Stimulated activated naive B cell treated with anti-CD40 and anti-IgM and Interleukin-4, amounts not matched to agents 10 μg/mL and 1 μg/mL and 100 μg/mL, for 72 hours (primary cell): ENCODE measurements around the gene LCE7A.

Experiments used
- ATAC-seq, 2 donors: fragments of 150-1000 bp; cut with Tn5 transposase; replicated peaks; 2 replicates each; pipeline ENCODE4 v1.10.0; 2021; ENCODE audit warnings: moderate library complexity in 1 of 2
- DNase-seq: peaks from one replicate; pipeline ENCODE4 v3.0.0; 2021
- H3K27ac Mint-ChIP-seq: one replicate; pipeline ENCODE4 v1.8.0; 2022; ENCODE audit warnings: mild to moderate bottlenecking, mixed read lengths
- H3K27me3 Mint-ChIP-seq, 2 donors: one replicate each; pipeline ENCODE4 v1.8.0; 2022; ENCODE audit warnings: mixed read lengths in 2 of 2
- H3K36me3 Mint-ChIP-seq, 2 donors: one replicate each; pipeline ENCODE4 v1.8.0; 2022; ENCODE audit warnings: mixed read lengths in 2 of 2, mild to moderate bottlenecking in 1 of 2
- H3K4me1 Mint-ChIP-seq, 2 donors: one replicate each; pipeline ENCODE4 v1.8.0; 2022; ENCODE audit warnings: mixed read lengths in 2 of 2, mild to moderate bottlenecking in 1 of 2
- H3K4me3 Mint-ChIP-seq, 2 donors: one replicate each; pipeline ENCODE4 v1.8.0; 2022; ENCODE audit warnings: mild to moderate bottlenecking in 2 of 2, mixed read lengths in 2 of 2, moderate library complexity in 1 of 2
- H3K9me3 Mint-ChIP-seq, 2 donors: one replicate each; pipeline ENCODE4 v1.8.0; 2022; ENCODE audit warnings: mixed read lengths in 2 of 2, mild to moderate bottlenecking in 1 of 2

The LCE7A gene

DNA sequence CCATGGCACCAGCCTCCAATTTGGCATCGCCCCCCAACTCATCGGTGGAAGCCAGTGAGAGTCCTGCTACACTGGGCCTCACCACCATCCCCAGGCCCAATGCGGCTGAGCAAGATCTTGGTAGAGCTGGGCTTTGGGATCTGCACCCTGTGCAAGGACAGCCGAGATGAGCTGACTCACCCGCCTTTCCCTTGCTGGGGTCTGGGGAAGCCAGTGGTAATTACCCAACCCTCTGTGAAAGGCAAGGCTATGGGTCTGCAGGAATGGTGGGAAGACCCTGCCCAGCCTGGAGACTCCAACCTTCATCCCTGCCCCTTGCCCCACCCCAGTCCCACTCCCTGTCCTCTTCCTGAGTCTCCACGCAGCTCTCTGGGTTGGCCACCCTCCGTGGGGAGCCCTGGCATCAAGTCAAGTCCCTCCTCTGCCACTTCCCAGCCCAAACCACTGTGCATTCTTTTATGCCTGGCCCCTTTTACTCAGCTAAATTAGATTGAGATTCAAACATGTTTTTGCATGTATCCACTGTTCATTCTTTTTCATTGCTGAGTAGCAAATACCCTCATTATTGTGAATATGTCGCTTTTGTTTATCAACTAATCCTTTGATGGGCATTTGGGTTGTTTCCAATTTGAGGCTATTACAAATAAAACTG is 27.1 kb downstream of the LCE7A start:
- Mint-ChIP-seq H3K27ac (no peak overlapping the region), H3K9me3 (peaks cover 0 to 2% of the 10 kb centered on the region in 2 donors), H3K36me3 (no peaks in the 10 kb centered on the region), H3K4me3 (no peak overlapping the region), H3K27me3 (peaks cover 10 to 39% of the 10 kb centered on the region in 2 donors), H3K4me1 (peaks cover 0 to 5% of the 10 kb centered on the region in 2 donors)
- DNase-seq (no peak), ATAC-seq (no peak)

- Mint-ChIP-seq H3K4me3 (no peak overlapping the region), H3K27ac (no peak overlapping the region), H3K9me3 (peaks cover 0 to 2% of the 10 kb centered on the region in 2 donors), H3K36me3 (no peaks in the 10 kb centered on the region), H3K4me1 (peaks cover 0 to 5% of the 10 kb centered on the region in 2 donors), H3K27me3 (peaks cover 10 to 40% of the 10 kb centered on the region in 2 donors)
- ATAC-seq, result no peak
- no peak for DNase-seq
Observed at GRCh38 chr1:152888126-152888525, 28.3 kb downstream of the LCE7A start.

DNA sequence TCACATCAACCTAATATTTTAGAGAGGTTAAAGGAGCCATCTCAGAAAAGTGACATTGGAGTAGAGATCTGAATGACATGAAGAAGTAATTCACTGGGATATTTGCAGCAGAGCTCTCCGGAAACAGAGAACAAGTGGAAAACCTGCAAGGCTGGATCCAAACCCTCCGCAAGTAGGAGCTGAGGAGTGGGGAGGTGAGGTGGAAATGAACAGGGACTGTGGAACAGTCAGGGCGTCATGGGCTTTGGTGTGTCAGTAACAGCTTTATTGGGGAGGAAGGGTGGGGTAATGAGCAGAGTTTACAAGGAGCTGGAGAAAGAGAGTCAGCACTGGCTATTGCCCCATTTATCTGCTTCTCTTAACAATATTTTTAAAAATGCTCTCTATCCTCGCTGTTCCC is 39.2 kb downstream of the LCE7A start:
- Mint-ChIP-seq H3K4me1 (no peaks in the 10 kb centered on the region), H3K27ac (no peak overlapping the region), H3K4me3 (no peak overlapping the region), H3K9me3 (peaks cover 0 to 2% of the 10 kb centered on the region in 2 donors), H3K27me3 (peaks cover 41 to 42% of the 10 kb centered on the region in 2 donors), H3K36me3 (no peaks in the 10 kb centered on the region)
- no peak for ATAC-seq
- DNase-seq, result no peak

DNA sequence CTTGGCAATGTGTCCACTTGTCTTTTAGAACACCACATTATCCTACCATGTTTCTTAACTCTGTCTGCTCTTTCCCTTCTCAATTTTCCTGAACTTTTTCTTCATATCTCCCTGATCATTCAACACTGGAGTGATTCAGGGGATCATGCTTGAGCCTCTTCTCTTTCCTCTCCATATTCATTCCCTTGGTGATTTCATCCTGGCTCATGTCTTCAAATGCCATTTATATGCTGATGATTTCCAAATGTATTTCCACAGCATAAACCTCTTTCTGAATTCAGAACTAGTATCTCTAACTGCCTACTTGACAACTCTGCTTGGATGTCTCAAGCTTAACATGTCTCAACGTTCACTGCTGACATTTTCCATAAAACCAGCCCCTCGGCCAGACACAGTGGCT is 40.1 kb downstream of the LCE7A start:
- ATAC-seq, result no peak
- Mint-ChIP-seq H3K9me3 (no peaks in the 10 kb centered on the region), H3K27me3 (peaks cover 36% of the 10 kb centered on the region in 2 donors), H3K27ac (no peak overlapping the region), H3K4me1 (no peaks in the 10 kb centered on the region), H3K36me3 (no peaks in the 10 kb centered on the region), H3K4me3 (no peak overlapping the region)
- DNase-seq, result no peak

- H3K9me3 Mint-ChIP-seq, result no peaks in the 10 kb centered on the region
- DNase-seq (no peak), ATAC-seq (no peak)
- H3K4me3 Mint-ChIP-seq, result no peak overlapping the region
- H3K4me1 Mint-ChIP-seq, result no peaks in the 10 kb centered on the region
- H3K27me3 Mint-ChIP-seq, result peaks cover 40 to 46% of the 10 kb centered on the region in 2 donors
- no peak overlapping the region for H3K27ac Mint-ChIP-seq
- no peaks in the 10 kb centered on the region for H3K36me3 Mint-ChIP-seq
Observed at GRCh38 chr1:152901631-152902030, 41.8 kb downstream of the LCE7A start.

GRCh38 chr1:152902636-152903035 is 42.8 kb downstream of the LCE7A start:
- Mint-ChIP-seq H3K9me3 (no peaks in the 10 kb centered on the region), H3K4me3 (no peak overlapping the region), H3K27ac (no peak overlapping the region), H3K27me3 (peaks cover 42 to 47% of the 10 kb centered on the region in 2 donors), H3K4me1 (peaks cover 0 to under 1% of the 10 kb centered on the region in 2 donors), H3K36me3 (no peaks in the 10 kb centered on the region)
- DNase-seq (no peak), ATAC-seq (no peak)

DNA sequence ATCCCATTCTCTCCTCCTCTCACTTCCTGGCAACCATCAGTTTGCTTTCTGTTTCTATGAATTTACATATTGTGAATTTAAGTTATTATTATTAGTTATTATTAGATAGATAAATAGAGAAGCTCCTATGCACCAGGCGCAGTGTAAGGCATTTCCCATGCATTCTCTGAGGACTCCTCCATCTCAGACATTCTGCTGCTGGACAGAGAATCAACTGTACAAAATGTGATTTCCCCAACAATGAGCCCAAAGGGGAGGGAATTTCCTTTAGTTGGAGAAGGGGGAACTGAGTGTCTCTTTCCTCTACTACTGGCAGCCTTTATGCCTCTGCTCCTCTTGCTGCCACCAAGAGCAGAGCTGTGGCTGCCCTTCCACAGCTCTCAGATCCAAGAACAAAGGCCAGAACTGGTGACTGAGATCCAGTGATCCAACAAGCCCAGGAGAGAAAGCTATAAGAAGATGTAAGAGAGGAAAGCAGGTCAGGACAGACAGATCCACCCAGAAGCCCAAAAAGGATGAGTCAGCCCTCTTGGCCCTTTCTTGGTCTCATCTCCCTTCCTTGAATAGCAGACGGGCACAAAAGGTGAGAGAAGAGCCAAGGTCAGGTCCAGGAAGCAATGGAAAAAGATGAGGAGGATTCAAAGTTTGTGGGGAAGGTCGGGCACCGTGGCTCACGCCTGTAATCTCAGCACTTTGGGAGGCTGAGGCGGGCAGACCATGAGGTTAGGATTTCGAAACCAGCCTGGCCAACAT is 45.1 kb downstream of the LCE7A start:
- Mint-ChIP-seq H3K36me3 (no peaks in the 10 kb centered on the region), H3K4me3 (no peak overlapping the region), H3K9me3 (peaks cover 0 to 2% of the 10 kb centered on the region in 2 donors), H3K27me3 (peaks cover 45 to 47% of the 10 kb centered on the region in 2 donors), H3K4me1 (peaks cover 5 to 8% of the 10 kb centered on the region in 2 donors), H3K27ac (no peak overlapping the region)
- DNase-seq, result no peak
- no peak for ATAC-seq

GRCh38 chr1:152906023-152906565 is 46.3 kb downstream of the LCE7A start:
- H3K36me3 Mint-ChIP-seq, result no peaks in the 10 kb centered on the region
- peaks cover 5 to 8% of the 10 kb centered on the region in 2 donors for H3K4me1 Mint-ChIP-seq
- no peak overlapping the region for H3K4me3 Mint-ChIP-seq
- no peak for ATAC-seq
- peaks cover 43 to 44% of the 10 kb centered on the region in 2 donors for H3K27me3 Mint-ChIP-seq
- DNase-seq, result no peak
- peaks cover 0 to 5% of the 10 kb centered on the region in 2 donors for H3K9me3 Mint-ChIP-seq
- no peak overlapping the region for H3K27ac Mint-ChIP-seq

DNA sequence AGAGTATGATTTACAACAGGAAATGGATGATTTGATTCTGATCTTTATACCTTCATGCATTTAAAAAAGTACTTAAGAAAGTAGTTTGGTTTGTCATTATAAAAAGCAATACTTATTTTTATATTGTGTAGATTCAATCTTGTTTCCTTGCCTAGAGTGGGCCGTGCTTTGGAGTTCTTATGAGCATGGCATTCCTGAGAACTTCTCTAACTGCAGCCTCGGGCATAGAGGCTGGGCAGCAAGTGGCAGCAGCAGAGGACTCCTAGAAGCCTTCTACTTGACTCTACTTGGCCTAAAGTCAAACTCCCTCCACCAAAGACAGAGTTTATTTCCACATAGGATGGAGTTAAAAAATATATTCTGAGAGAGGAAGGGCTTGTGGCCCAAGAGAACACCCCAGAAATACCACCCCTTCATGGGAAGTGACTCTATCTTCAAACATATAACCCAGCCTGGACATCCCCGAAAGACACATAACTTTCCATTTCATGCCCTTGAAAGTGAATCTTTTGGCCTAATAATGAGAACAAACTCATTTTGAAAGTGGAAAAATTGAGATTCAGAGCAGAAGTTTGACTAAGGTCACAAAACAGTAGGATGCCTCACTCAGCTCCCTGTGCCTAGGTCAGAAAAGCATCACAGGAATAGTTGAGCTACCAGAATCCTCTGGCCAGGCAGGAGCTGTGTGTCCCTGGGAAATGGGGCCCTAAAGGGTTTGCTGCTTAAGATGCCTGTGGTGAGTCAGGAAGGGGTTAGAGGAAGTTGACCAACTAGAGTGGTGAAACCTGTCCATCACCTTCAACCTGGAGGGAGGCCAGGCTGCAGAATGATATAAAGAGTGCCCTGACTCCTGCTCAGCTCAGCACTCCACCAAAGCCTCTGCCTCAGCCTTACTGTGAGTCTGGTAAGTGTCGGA is 48.1 kb downstream of the LCE7A start, which contains the start of gene IVL:
Gene IVL (plus strand): TSS at position 861 of the 916 bp plus-strand sequence. CDS start 1,252 bp downstream, outside the sequence.
- no peak for DNase-seq
- H3K27me3 Mint-ChIP-seq, result peaks cover 45 to 52% of the 10 kb centered on the region in 2 donors
- H3K4me1 Mint-ChIP-seq, result peaks cover 5 to 8% of the 10 kb centered on the region in 2 donors
- no peaks in the 10 kb centered on the region for H3K36me3 Mint-ChIP-seq
- H3K9me3 Mint-ChIP-seq, result peaks cover 0 to 5% of the 10 kb centered on the region in 2 donors
- no peak within 1 kb of the TSS for H3K4me3 Mint-ChIP-seq
- ATAC-seq, result peak; percentile 67 to 79
- H3K27ac Mint-ChIP-seq, result peak within 1 kb of the TSS; percentile 49

GRCh38 chr1:152909206-152909605 is 49.4 kb downstream of the LCE7A start:
- no peaks in the 10 kb centered on the region for H3K36me3 Mint-ChIP-seq
- peaks cover 5 to 8% of the 10 kb centered on the region in 2 donors for H3K4me1 Mint-ChIP-seq
- no peak overlapping the region for H3K4me3 Mint-ChIP-seq
- DNase-seq (no peak), ATAC-seq (no peak)
- peaks cover 43 to 47% of the 10 kb centered on the region in 2 donors for H3K27me3 Mint-ChIP-seq
- no peak overlapping the region for H3K27ac Mint-ChIP-seq
- H3K9me3 Mint-ChIP-seq, result peaks cover 0 to 5% of the 10 kb centered on the region in 2 donors
